ENCODE data around the gene CSPG4.
"Not testable (repeated sequence)": the region's sequence is repeated elsewhere in the genome, so short reads cannot be mapped to it uniquely, and the experiment has no call there.

The CSPG4 gene

GRCh38 chr15:75648156-75649000 lies 64.3 kb downstream of the CSPG4 start:
- no peak for DNase-seq (ENCODE audit: low spot score)

DNA sequence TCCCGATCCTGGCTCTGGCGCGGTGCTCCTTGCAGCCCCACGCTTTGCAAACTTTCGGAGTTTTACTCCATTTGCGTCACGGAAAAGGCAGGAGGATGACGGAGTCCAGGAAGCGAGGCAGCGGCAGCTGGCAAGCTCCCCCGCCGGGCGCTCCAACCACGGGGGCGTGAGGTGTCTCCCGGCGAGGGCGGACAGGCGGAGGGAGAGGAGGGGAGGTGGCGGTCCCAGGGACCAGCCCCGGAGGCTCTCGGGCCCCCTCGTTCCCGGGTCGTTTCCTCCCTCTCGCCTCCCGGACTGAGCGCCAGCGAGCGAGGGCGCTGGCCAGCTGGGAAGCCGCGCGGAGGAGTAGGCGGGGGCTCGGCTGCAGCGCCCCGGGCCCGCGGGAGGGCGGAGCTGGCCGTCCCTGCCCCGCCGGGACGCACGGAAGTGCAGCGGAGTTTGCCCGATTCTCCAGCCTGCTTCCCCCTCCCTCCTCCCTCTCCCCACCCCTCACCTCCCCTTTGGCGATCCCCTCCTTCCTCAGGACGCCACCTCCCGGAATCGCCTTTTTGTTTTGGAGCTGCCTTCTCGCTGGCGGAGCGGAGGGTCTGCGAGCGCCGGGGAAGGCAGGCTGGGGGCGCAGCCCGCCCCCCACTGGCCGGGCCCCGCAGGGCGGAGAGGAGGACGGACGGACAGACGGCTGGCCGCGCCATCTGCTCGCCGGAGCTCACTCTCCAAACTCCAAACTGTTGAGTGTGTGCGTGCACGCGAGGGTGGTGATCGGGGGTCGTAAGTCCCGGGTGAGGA lies 65.1 kb downstream of the CSPG4 start, which contains the start of gene SNX33:
Gene SNX33, plus strand, starts transcription at position 543 of the 786 bp plus-strand sequence. CDS start 1,191 bp downstream, outside the sequence.
- DNase-seq (ENCODE audit: low spot score): no peak

GRCh38 chr15:75646944-75647364 lies 65.7 kb downstream of the CSPG4 start:
- DNase-seq (ENCODE audit: low spot score): no peak

- no peak for DNase-seq (ENCODE audit: low spot score)
These were observed 66.3 kb downstream of the CSPG4 start for GRCh38 chr15:75646112-75646943.

DNA sequence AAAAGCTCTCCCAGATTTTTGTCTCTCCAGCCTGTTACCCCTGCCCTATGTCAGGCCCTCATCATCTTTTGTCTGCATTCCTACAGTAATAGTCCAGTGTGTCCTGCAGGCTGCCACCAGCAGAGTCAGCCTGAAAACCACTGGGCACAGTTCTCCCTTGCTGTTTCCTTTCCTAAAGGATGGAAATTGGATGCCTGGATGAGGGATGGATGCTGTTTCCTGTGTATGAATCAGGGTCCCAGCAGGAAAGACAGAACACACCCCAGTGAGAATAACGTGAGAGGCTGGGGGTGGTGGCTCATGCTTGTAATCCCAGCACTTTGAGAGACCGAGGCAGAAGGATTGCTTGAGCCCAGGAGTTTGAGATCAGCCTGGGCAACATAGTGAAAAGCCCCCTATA lies 68.3 kb downstream of the CSPG4 start:
- DNase-seq (ENCODE audit: low spot score): no peak

DNA sequence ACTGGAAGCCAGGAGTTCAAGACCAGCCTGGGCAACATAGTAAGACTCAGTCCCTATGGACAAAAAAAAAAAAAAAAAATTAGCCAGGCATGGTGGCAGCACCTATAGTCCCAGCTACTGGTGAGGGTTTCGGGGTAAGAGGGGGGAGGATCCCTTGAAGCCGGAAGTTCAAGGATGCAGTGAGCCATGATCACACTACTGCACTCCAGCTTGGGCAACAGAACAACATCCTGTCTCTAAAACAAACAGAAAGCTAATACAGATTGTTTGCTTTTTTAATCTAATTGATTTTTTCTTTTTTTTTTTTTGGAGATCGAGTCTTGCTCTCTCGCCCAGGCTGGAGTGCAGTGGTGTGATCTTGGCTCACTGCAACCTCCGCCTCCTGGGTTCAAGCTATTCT lies 71.0 kb downstream of the CSPG4 start:
- DNase-seq (ENCODE audit: low spot score): no peak

DNA sequence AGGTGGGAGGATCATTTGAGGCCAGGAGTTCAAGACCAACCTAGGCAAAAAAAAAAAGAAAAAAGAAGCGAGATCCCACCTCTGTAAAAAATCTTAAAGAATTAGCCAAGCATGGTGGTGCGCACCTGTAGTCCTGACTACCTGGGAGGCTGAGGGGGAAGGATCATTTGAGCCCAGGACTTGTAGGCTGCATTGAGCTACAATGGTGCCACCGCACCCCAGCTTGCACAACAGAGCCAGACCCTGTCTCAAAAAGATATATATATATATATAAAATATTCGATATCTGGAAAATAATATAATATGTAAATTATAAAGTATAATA lies 71.5 kb downstream of the CSPG4 start:
- no peak for DNase-seq (ENCODE audit: low spot score)

GRCh38 chr15:75640483-75641178 lies 72.0 kb downstream of the CSPG4 start:
- DNase-seq (ENCODE audit: low spot score): peak; percentile 25

DNA sequence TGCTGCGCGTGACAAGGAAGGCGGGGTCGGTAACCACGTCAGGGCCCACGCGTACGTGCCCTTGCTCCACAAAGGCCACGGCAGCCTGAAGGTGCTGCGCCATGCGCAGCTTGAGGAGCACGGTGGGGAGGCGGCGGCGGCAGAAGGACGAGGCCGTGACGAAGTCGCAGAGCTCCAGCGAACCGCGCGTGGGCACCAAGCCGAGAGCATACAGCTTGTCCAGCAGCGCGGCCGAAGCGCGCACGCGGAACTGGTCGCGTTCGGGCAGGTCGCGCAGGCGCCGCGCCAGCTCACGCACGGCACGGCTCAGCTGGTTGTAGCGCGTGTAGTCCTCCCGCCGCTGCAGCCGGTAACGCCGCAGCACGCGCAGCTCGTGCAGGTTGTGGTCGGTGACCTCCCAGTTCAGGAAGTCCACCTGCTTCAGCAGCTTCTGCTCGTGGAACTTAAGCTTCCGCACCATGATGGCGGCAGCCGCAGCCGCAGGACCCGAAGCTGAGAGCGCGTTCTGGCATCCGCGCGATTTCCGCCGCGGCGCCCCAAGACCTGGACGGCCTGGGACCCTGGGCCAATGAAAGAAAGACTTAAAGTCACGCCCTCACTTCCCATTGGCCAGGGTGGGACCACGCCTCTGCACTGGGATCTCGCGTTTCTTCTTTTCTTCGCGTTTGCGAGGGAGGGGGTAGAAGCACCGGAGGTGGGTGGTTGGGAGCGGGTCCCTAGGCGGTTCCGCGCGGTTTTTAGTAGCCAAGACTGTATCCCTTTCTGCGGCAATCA lies 72.8 kb downstream of the CSPG4 start, which contains the start of gene IMP3:
Gene IMP3, minus strand, starts transcription at position 516 of the 774 bp plus-strand sequence. Its CDS starts 56 bp downstream, at position 460.
- DNase-seq (ENCODE audit: low spot score): peak; percentile 90

DNA sequence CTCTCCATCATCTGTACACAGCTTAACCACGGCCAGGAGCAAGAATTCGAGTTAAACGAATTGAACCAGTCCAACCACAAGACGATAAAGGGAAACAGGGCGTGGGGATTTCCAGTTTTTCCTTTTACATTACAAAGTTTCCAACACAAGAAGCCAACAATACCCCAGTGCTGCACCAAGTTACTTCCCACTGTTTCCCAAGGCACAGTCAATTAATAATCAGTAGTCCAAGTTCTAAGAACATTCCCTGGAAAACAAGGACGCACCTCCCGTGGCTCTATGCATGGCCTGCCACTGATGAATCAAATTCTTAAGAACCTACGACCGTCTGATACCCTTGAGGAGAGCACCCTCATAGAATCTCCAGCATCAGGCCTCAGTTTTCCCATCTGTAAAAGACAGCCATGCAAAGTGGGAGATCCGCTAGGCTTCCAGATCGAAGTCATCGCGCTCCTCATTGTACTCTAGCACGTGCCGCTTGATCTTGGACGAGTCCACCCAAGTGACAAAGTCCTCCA lies 73.4 kb downstream of the CSPG4 start:
- DNase-seq (ENCODE audit: low spot score): no peak

- DNase-seq (ENCODE audit: low spot score): no peak
These were observed 75.2 kb downstream of the CSPG4 start for GRCh38 chr15:75637245-75638009.

- no peak for DNase-seq (ENCODE audit: low spot score)
These were observed 76.6 kb downstream of the CSPG4 start for GRCh38 chr15:75636026-75636425.

DNA sequence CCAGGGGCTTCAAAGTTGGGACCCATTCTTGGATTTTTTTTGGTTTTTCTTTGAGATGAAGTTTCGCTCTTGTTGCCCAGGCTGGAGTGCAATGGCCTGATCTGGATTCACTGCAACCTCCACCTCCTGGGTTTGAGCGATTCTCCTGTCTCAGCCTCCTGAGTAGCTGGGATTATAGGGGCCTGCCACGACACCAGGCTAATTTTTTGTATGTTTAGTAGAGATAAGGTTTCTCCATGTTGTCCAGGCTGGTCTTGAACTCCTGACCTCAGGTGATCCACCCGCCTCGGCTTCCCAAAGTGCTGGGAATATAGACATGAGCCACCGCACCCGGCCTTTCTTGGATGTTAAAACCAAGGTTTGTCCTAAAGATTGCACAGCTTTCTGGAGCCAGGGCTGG lies 78.7 kb downstream of the CSPG4 start:
- DNase-seq (ENCODE audit: low spot score): not testable (repeated sequence)

DNA sequence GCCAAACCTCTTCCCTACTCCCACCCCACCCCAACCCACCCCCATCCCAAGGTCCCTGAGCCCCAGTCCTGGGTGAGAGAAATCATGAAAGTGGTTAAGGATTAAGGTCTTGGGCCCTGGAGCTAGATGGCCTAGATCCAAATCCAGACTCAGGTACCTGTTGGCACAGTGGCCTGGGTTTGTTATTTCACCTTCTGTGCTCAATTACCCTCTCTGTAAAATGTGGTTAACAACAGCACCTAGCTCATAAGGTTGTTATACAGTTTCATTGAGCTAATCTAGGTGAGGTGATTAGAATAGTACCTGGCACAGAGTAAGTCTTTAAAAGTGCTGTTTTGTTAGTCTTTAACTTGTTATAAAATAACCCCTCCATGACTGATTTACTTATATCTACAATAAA lies 80.7 kb downstream of the CSPG4 start:
- no peak for DNase-seq (ENCODE audit: low spot score)

DNA sequence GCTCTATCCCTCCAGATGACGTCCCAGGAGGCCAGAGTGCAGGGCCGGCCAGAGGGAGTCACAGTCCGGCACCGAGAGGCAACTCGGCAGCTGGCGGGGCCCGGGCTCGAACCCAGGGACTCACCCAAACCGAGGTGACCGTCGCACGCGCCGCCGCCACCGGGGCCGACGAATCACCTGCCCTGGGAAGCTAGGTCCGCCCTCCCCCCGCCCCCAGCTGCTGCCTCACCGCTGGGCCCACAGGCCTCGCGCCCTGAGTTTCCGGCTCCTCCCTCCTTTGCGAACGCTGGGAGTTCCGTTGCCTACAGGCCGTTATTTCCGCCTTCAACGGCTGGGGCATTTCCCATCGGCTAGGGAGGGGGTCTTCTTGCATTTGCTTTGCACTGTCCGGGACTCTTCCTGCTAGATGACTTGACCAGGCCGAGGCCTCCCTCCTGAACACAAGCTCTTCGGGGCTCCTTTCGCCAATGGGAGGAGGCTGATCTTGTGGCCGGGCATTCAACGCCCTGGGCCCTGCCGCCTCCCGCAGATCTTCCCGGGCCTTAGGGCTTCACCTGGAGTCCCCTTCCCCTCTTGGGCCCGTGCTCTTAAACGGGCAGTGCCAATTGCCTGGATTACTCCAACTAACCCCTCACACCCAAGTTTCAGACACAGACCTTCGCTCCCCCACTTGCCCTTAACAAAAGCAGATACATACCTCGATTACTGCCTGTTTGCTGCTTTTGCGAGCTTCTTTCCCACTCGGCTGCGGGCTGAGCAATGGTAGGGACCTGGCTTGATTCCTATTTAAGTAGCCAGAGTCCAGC lies 86.9 kb downstream of the CSPG4 start, which contains the start of gene SNUPN:
Gene SNUPN, minus strand, starts transcription at position 184 of the 806 bp plus-strand sequence. CDS start 4,674 bp downstream, outside the sequence.
- DNase-seq (ENCODE audit: low spot score): peak; percentile 79

Measured in hematopoietic multipotent progenitor cell treated with erythropoietin and hydrocortisone succinate and interleukin-3 and kit ligand, for 17 days (in vitro differentiated cells).